ENCODE data around the gene CHAD.

DNA sequence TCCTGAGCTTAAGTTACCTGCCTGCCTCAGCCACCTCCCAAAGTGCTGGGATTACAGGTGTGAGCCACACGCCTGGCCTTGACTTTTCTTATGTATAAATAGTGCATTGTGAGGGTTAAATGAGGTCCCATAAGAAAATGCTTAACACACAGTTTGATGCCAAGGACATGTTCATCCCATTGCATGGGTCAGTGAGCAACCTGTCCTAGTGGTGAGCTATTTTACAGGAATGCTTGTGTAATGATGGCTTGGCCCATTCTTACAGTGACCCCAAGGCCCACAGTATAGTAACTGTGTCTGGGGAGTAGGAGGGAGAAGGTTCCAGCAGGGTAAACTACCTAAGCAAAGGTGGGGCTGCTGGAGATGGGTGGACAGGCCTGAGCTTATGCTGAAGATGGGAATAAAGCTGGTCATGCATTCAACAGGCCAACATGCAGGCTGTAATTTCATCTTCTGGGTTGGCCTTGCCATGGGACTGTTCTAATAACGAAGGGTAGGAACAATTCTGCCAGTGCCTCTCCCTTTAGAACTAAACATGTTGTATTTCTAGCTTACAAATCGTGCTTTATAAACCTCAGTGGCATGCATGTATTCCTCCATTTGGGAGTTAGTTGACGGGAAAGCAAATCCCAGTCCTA, 36.4 kb downstream of the CHAD start:
- TF ChIP-seq, protein P1, sequence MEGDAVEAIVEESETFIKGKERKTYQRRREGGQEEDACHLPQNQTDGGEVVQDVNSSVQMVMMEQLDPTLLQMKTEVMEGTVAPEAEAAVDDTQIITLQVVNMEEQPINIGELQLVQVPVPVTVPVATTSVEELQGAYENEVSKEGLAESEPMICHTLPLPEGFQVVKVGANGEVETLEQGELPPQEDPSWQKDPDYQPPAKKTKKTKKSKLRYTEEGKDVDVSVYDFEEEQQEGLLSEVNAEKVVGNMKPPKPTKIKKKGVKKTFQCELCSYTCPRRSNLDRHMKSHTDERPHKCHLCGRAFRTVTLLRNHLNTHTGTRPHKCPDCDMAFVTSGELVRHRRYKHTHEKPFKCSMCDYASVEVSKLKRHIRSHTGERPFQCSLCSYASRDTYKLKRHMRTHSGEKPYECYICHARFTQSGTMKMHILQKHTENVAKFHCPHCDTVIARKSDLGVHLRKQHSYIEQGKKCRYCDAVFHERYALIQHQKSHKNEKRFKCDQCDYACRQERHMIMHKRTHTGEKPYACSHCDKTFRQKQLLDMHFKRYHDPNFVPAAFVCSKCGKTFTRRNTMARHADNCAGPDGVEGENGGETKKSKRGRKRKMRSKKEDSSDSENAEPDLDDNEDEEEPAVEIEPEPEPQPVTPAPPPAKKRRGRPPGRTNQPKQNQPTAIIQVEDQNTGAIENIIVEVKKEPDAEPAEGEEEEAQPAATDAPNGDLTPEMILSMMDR (conservative IDR thresholded peaks at IDR 0.05; ENCODE audit: low read length): no peak
- TF ChIP-seq EZH2phosphoT487 (IDR thresholded peaks at IDR 0.05; ENCODE audit: borderline replicate concordance, low read depth, low read length): no peak
